Sigmoid colon (tissue), 7 donors: Measurements from ENCODE around the gene SH2B2. TPM values are rescaled to one million over a fixed set of nuclear protein-coding genes. Genes with fewer than 3 reads are reported as not detected.
"Not testable (repeated sequence)": the region's sequence is repeated elsewhere in the genome, so short reads cannot be mapped to it uniquely, and the experiment has no call there.

ENCODE experiments used
- DNase-seq: peaks from one replicate; pipeline ENCODE4 v3.0.0-alpha.2; 2019
- H3K27ac ChIP-seq, 4 donors: fragments of 200-600 bp; sonication (generic); one replicate each; pipeline ENCODE4 v1.5.1; 2016 to 2019; ENCODE audit warnings: mild to moderate bottlenecking in 1 of 4
- H3K27me3 ChIP-seq, 3 donors: fragments of 200-600 bp; sonication (generic); one replicate each; pipeline ENCODE4 v1.5.1; 2019; ENCODE audit warnings: mild to moderate bottlenecking in 1 of 3
- H3K36me3 ChIP-seq, 4 donors: fragments of 200-600 bp; sonication (generic); one replicate each; pipeline ENCODE4 v1.5.1; 2016 to 2019
- H3K4me1 ChIP-seq, 4 donors: fragments of 200-600 bp; sonication (generic); one replicate each; pipeline ENCODE4 v1.5.1; 2017 to 2019
- H3K4me3 ChIP-seq, 4 donors: fragments of 200-600 bp; sonication (generic); one replicate each; pipeline ENCODE4 v1.5.1; 2017 to 2019; ENCODE audit warnings: mild to moderate bottlenecking in 2 of 4, moderate library complexity in 1 of 4
- H3K9me3 ChIP-seq, 4 donors: fragments of 200-600 bp in 3 of 4; sonication (generic) in 3 of 4; one replicate each; pipeline versions ENCODE4 v1.5.1 to v1.6.1; 2013 to 2019
- EP300 ChIP-seq, 4 donors: sonication (generic); formaldehyde crosslinking; IDR thresholded peaks; one replicate each; pipeline ENCODE4 v1.6.1; 2017; ENCODE audit warnings: antibody characterized with exemption in 4 of 4
- POLR2A ChIP-seq, 2 donors: fragments of 450-650 bp; IDR thresholded peaks; one replicate each; pipeline ENCODE4 v1.6.1; 2016; ENCODE audit warnings: antibody characterized with exemption in 2 of 2, mild to moderate bottlenecking in 2 of 2, moderate library complexity in 2 of 2
- POLR2AphosphoS5 ChIP-seq, 4 donors: sonication (generic); formaldehyde crosslinking; IDR thresholded peaks; one replicate each; pipeline ENCODE4 v1.6.1; 2017; ENCODE audit warnings: antibody characterized with exemption in 4 of 4
- WGBS, 2 donors: extraction: QIAGEN DNeasy Blood & Tissue Kit; methylation state at CpG; one replicate each; pipeline ENCODE4 v1.1.7; 2013; 5-methylcytosine and 5-hydroxymethylcytosine counted together
- intact Hi-C: fragments of 100-400 bp; cut with DNase I; formaldehyde crosslinking; loops from one replicate; pipeline ENCODE4 v1.15.1; 2023
- polyA plus RNA-seq, 3 donors: library from polyadenylated mRNA; stranded (reverse); fragments of 200-250 nt; gene quantifications; one replicate each; pipeline ENCODE4 v1.2.3, GENCODE V29; 2013
- total RNA-seq, 4 donors: library from RNA; depleted of rRNA; stranded (reverse); fragments of >200 nt; gene quantifications; one replicate each; pipeline ENCODE4 v1.1.0, GENCODE V29; 2016
- TF ChIP-seq, protein P1 (sequence below), 4 experiments: fragments of 450-650 bp in 3 of 4; fragments of 200-600 bp in 1 of 4; IDR thresholded peaks; one replicate each; pipeline ENCODE4 v1.5.1; 2016 to 2019; ENCODE audit warnings: antibody characterized with exemption in 4 of 4, mild to moderate bottlenecking in 3 of 4, moderate library complexity in 2 of 4
- donor health status: healthy with polysubstance abuse.
- donor health status: Bipolar disorder and iron deficiency.
- donor health status: healthy.

Gene SH2B2
- total and polyA plus RNA-seq, 7 donors, result 1.1 to 10.5 (median 4.6) TPM; not detected in 2

DNA sequence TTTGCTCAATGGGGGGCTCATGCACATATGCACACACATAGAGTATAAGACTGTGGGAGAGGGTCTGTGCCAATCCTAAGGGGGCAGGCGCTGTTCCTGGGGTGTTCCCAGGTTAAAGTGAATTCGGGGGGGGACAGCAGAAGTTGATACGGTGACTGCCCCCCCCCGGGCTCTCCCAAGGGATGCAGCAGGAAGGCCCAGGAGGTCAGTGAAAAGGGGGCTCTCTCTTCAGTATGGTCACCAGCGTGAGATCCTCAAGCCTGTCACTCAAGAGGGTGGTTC, 37.2 kb downstream of the SH2B2 start:
- WGBS, 2 donors, result 86 to 93% methylated on average over 5 of the region's 5 CpGs
- intact Hi-C loops, result no loop called here
- Histone ChIP-seq H3K27ac (no peak overlapping the region), H3K9me3 (no peaks in the 10 kb centered on the region), H3K4me3 (no peak overlapping the region), H3K27me3 (peaks cover 4 to 30% (median 5%) of the 10 kb centered on the region in 3 donors), H3K36me3 (no peaks in the 10 kb centered on the region), H3K4me1 (no peaks in the 10 kb centered on the region)
- DNase-seq, result no peak
- TF ChIP-seq POLR2A (IDR thresholded peaks at IDR 0.05), result no peak
- TF ChIP-seq, protein P1, sequence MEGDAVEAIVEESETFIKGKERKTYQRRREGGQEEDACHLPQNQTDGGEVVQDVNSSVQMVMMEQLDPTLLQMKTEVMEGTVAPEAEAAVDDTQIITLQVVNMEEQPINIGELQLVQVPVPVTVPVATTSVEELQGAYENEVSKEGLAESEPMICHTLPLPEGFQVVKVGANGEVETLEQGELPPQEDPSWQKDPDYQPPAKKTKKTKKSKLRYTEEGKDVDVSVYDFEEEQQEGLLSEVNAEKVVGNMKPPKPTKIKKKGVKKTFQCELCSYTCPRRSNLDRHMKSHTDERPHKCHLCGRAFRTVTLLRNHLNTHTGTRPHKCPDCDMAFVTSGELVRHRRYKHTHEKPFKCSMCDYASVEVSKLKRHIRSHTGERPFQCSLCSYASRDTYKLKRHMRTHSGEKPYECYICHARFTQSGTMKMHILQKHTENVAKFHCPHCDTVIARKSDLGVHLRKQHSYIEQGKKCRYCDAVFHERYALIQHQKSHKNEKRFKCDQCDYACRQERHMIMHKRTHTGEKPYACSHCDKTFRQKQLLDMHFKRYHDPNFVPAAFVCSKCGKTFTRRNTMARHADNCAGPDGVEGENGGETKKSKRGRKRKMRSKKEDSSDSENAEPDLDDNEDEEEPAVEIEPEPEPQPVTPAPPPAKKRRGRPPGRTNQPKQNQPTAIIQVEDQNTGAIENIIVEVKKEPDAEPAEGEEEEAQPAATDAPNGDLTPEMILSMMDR (IDR thresholded peaks at IDR 0.05), result no peak

DNA sequence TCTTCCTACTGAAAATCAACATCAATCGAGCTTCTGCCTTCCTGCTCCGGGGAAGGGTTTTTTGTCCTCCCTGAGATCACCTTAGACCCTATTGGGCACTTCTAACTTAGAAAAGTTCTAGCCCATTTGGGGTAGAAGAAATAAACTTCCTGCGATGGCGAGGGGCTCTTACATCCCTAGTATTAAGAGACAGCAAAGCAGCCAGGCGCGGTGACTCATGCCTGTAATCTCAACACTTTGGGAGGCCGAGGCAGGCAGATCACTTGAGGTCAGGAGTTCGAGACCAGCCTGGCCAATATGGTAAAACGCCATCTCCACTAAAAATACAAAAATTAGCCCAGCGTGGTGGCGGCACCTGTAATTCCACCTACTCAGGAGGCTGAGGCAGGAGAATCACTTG, 38.4 kb downstream of the SH2B2 start:
- H3K27me3 ChIP-seq, result peaks cover 4 to 30% (median 5%) of the 10 kb centered on the region in 3 donors
- H3K27ac ChIP-seq, H3K9me3 ChIP-seq, intact Hi-C loops, H3K4me1 ChIP-seq, H3K4me3 ChIP-seq, DNase-seq, H3K36me3 ChIP-seq: not testable (repeated sequence)
- 89 to 92% methylated on average over 11 of the region's 11 CpGs for WGBS, 2 donors

DNA sequence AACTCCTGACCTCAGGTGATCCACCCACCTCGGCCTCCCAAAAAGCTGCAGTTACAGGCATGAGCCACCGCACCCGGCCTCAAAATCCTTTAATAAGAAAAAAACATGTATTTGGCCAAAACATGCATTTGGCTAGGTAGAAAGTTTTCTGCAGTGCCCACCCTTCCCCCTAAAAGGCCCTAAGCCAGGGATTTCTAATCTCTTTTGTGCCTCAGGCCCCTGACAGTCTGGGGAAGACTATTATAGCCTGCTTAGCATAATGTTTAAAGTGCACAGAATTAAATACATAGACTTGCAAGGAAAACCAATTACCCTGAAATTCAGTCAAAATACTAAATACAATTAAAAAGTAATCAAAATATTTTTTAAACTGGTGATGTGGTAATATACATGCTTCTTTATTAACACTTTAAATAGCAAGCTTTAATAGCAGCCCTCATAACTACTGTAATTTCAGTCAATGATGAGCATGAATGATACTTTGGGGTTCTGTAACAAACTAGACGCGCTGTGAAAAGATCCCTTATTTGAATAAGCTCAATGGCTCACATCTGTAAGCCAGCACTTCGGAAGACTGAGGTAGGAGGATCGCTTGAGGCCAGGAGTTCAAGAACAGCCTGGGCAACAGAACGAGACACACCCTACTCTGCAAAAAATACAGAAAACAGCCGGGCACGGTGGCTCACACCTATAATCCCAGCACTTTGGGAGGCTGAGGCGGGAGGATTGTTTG, 39.7 kb downstream of the SH2B2 start:
- 64 to 87% methylated on average over 11 of the region's 11 CpGs for WGBS, 2 donors
- H3K4me3 ChIP-seq, result no peak overlapping the region
- peaks cover 0 to 18% (median under 1%) of the 10 kb centered on the region in 3 donors for H3K27me3 ChIP-seq
- DNase-seq, result no peak
- no peaks in the 10 kb centered on the region for H3K9me3 ChIP-seq
- no peaks in the 10 kb centered on the region for H3K36me3 ChIP-seq
- H3K4me1 ChIP-seq, result no peaks in the 10 kb centered on the region
- TF ChIP-seq, protein P1 (IDR thresholded peaks at IDR 0.05), result no peak
- no peak for TF ChIP-seq EP300 (IDR thresholded peaks at IDR 0.05)
- TF ChIP-seq POLR2AphosphoS5 (IDR thresholded peaks at IDR 0.05), result no peak
- TF ChIP-seq POLR2A (IDR thresholded peaks at IDR 0.05), result no peak
- intact Hi-C loops, result no loop called here
- H3K27ac ChIP-seq, result no peak overlapping the region

DNA sequence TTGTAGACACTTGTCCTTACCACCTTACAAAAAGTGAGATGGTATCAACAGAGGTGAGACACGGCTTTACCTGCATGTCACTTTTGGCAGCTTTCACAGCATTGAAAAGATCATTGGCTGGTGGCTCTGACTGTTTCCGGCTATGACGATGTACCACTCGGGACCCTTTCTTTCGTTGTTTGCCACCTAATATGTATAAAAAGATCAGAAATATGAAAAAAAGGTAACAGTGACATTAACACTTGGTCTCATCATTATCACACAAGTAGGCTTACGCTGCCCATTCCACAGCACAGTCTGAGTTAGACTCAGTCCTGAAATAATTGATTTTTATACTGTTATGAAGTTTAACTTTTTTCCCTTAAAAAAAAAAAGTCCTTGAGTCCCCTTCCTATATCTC, 40.5 kb downstream of the SH2B2 start:
- H3K27ac ChIP-seq, H3K9me3 ChIP-seq, H3K36me3 ChIP-seq, intact Hi-C loops, DNase-seq, H3K4me3 ChIP-seq, H3K4me1 ChIP-seq: not testable (repeated sequence)
- H3K27me3 ChIP-seq, result peaks cover 0 to 14% (median 0%) of the 10 kb centered on the region in 3 donors
- WGBS, 2 donors, result 83 to 89% methylated on average over 6 of the region's 6 CpGs

DNA sequence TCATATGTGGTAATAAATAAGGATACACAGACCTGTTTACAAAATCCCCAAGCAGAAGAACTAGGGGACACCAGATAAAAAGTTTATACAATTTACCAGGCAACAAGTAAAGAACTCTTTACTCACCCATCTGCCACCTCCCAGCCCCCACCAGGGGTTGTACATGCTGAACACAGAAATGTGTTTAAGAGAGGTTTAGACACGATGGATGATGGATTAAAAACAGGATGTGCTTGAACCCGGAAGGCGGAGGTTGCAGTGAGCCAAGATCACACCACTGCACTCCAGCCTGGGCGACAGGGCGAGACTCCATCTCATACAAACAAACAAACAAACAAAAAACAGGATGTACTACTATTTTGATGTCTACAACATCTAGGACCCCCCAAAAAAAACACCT, 42.2 kb downstream of the SH2B2 start:
- DNase-seq, H3K4me3 ChIP-seq, H3K36me3 ChIP-seq, intact Hi-C loops, H3K27ac ChIP-seq, H3K4me1 ChIP-seq, H3K9me3 ChIP-seq: not testable (repeated sequence)
- WGBS, 2 donors, result 71 to 80% methylated on average over 4 of the region's 5 CpGs
- H3K27me3 ChIP-seq, result peaks cover 0 to 12% (median 0%) of the 10 kb centered on the region in 3 donors

DNA sequence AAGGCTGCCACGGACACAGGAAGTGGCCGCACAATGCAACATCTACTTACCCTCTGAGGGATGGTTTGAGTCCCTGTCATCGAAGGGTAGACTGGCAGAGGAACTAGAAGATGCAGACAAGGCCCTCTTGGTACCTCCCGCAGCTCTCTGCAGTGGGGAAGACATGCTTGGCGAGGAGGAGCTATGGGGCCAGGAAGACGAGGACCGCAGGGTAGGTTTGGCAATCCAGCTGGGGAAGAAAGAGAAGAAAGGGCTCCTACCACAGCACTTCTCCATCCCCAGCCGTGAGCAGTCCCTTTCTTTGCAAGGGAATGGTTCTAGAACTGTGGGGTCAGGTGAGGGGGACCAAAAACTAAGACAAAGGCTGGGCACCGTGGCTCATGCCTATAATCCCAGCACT, 42.7 kb downstream of the SH2B2 start:
- DNase-seq, intact Hi-C loops, H3K4me1 ChIP-seq, H3K9me3 ChIP-seq, H3K27ac ChIP-seq, H3K4me3 ChIP-seq, H3K36me3 ChIP-seq: not testable (repeated sequence)
- peaks cover 0 to 12% (median 0%) of the 10 kb centered on the region in 3 donors for H3K27me3 ChIP-seq
- WGBS, 2 donors, result 80 to 82% methylated on average over 7 to 9 of the region's 9 CpGs

DNA sequence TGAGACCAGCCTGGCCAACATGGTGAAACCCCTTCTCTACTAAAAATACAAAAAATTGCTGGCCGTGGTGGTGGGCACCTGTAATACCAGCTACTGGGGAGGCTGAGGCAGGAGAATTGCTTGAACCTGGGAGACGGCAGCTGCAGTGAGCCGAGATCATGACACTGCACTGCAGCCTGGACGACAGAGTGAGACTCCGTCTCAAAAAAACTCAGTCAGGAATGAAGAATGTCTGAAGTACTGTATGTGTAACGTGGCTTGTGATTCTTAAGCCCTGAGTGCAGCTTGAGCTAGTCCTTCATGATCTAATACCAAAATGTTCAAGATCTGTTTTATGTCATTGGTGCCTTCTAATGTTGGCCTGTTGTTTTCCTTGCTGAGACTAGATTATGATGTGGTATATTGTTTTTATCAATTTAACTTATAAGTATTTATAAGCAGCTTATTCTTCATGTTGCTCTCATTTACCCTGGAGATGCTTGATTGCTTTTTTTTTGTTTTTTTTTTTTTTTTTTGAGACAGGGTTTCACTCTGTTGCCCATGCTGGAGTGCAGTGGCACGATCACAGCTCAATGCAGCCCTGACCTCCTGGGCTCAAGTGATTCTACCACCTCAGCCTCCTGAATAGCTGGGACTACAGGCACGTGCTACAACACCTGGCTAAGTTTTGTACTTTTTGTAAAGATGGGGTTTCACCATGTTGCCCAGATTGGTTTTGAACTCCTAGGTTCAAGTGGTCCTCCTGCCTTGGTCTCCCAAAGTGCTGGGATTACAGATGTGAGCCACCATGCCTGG, 44.2 kb downstream of the SH2B2 start:
- H3K9me3 ChIP-seq, H3K4me3 ChIP-seq, H3K36me3 ChIP-seq, DNase-seq, intact Hi-C loops, H3K4me1 ChIP-seq, H3K27ac ChIP-seq: not testable (repeated sequence)
- WGBS, 2 donors, result 90% methylated on average over 8 of the region's 8 CpGs
- peaks cover 0 to 12% (median 0%) of the 10 kb centered on the region in 3 donors for H3K27me3 ChIP-seq

DNA sequence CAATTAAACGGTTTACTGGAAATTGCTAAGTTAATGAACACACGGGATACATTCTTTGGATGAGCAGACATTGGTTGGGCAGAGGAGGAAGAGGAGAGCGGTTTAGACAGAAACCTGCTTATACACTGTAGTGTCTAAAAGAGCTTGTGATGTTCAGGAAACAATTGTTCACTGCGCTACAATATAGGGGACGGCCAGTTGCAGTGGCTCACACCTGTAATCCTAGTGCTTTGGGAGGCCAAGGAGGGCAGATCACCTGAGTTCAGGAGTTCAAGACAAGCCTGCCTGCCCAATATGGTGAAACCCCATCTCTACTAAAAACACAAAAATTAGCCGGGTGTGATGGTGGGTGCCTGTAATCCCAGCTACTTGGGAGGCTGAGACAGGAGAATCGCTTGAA, 48.9 kb downstream of the SH2B2 start:
- DNase-seq, H3K4me1 ChIP-seq, H3K9me3 ChIP-seq, intact Hi-C loops, H3K36me3 ChIP-seq, H3K27ac ChIP-seq, H3K4me3 ChIP-seq: not testable (repeated sequence)
- peaks cover 0 to 12% (median 0%) of the 10 kb centered on the region in 3 donors for H3K27me3 ChIP-seq
- 84 to 87% methylated on average over 7 of the region's 7 CpGs for WGBS, 2 donors

DNA sequence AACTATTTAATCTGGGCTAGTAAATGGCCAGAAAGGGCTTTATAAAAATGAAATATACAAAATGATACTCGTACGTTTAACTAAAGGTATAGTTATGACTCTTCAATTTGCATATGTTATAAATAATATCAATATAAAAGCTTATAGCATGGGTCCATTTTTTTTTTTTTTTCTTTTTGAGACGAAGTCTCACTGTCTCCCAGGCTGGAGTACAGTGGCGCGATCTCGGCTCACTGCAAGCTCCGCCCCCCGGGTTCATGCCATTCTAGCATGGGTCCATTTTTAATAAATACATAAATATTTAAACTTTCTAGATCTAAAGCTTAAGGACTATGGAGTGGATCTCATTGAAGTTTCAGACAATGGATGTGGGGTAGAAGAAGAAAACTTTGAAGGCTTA, 50.3 kb downstream of the SH2B2 start:
- 69% methylated on average over 5 of the region's 8 CpGs; no CpG with 5 or more reads in 1 of the 2 donors for whole genome bisulfite sequencing, 2 donors
- intact Hi-C loops, H3K36me3 ChIP-seq, H3K4me3 ChIP-seq, H3K27me3 ChIP-seq, H3K9me3 ChIP-seq, H3K4me1 ChIP-seq, DNase-seq, H3K27ac ChIP-seq: not testable (repeated sequence)

DNA sequence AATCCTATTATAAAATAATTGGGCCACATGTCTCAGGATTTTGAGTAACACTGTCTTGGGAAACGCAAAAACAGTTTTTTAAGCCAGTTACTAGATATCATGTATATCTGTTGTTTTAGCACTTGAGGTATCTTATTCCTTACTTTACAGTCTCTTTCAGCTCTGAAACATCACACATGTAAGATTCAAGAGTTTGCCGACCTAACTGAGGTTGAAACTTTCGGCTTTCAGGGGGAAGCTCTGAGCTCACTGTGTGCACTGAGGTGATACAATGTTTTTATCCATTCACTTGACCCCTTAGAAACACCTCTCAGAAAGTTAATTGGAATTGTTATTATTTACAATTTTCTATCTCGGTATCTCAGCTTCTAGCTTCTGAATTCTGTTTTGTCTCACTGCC, 50.8 kb downstream of the SH2B2 start:
- DNase-seq, H3K4me1 ChIP-seq, intact Hi-C loops, H3K4me3 ChIP-seq, H3K36me3 ChIP-seq, H3K9me3 ChIP-seq, H3K27me3 ChIP-seq, H3K27ac ChIP-seq: not testable (repeated sequence)
- 81 to 82% methylated on average over 4 of the region's 4 CpGs for WGBS, 2 donors
